HepG2 (cell line): ENCODE data around the gene NAPEPLD. TPM values are rescaled to one million over a fixed set of nuclear protein-coding genes. Genes with fewer than 3 reads are reported as not detected.

Source experiments
- ATAC-seq: fragments of 200-7000 bp; cut with Tn5 transposase; 3 replicates; pipeline ENCODE4 v1.9.1; 2020; ENCODE audit warnings: mild to moderate bottlenecking, moderate library complexity
- BruUV-seq: library from RNA; stranded (reverse); fragments of 400-500 nt; replicated peaks from 2 replicates; lab custom pipeline; 2021; lab: Mats Ljungman, UMichigan
- CTCF ChIA-PET: fragments of 300-600 bp; formaldehyde crosslinking; extraction: SDS; loops from one replicate; lab custom pipeline; 2021; ENCODE audit warnings: low total read pairs, inconsistent platforms, low intra/inter-chr PET ratio; lab: Yijun Ruan, JAX
- POLR2A ChIA-PET: fragments of 350-600 bp; sonication (Branson Sonifier 250); formaldehyde crosslinking; loops from one replicate; lab custom pipeline; 2020; ENCODE audit warnings: antibody characterized with exemption, inconsistent platforms; lab: Yijun Ruan, JAX
- DNase-seq: peaks from one replicate; pipeline ENCODE4 v3.0.0-alpha.2; 2015; ENCODE audit warnings: low spot score
- FAIRE-seq: peaks from 3 replicates; lab custom pipeline; 2011; peaks lifted over from hg19 to GRCh38; lab: Jason Lieb, UNC
- H2AFZ ChIP-seq: one replicate; pipeline ENCODE4 v1.6.1; 2011; ENCODE audit warnings: low read length, inconsistent platforms
- H3K27ac ChIP-seq: fragments of 300-600 bp; 3 replicates; pipeline ENCODE4 v1.8.0; 2011; ENCODE audit warnings: mixed run types, mild to moderate bottlenecking, mixed read lengths, low read length, inconsistent platforms; ENCODE audit not compliant: insufficient read depth; ENCODE audit errors: extremely low read length
- H3K27me3 ChIP-seq, 2 experiments: fragments of 200-600 bp in 1 of 2; 2 replicates in 1 of 2; 3 replicates in 1 of 2; pipeline versions ENCODE4 v1.6.0 to v1.8.0; 2011; ENCODE audit warnings: low read length in 2 of 2, mild to moderate bottlenecking in 2 of 2, moderate library complexity in 2 of 2, inconsistent platforms in 1 of 2; ENCODE audit not compliant: insufficient read depth in 2 of 2, control insufficient read depth in 1 of 2
- H3K36me3 ChIP-seq, 2 experiments: fragments of 200-600 bp in 1 of 2; replicated peaks in 1 of 2; 2 replicates in 1 of 2; 3 replicates in 1 of 2; pipeline versions ENCODE4 v1.5.1 to v1.8.0; 2011; ENCODE audit warnings: low read length in 2 of 2, inconsistent platforms in 1 of 2; ENCODE audit not compliant: insufficient read depth in 2 of 2, control insufficient read depth in 1 of 2
- H3K4me1 ChIP-seq: 2 replicates; pipeline ENCODE4 v1.5.1; 2012; ENCODE audit warnings: low read length, inconsistent platforms; ENCODE audit not compliant: insufficient read depth
- H3K4me2 ChIP-seq: 2 replicates; pipeline ENCODE4 v1.6.0; 2011; ENCODE audit warnings: low read depth, low read length, inconsistent platforms
- H3K4me3 ChIP-seq, 3 experiments: fragments of 200-600 bp in 1 of 3; sonication (generic), shearing (Covaris generic) in 1 of 3; replicated peaks in 1 of 3; 2 replicates each; pipeline ENCODE4 v1.5.1; 2011 to 2016; ENCODE audit warnings: low read length in 3 of 3, inconsistent platforms in 2 of 3, low read depth in 2 of 3, mild to moderate bottlenecking in 2 of 3, control low read depth in 1 of 3, mixed read lengths in 1 of 3; ENCODE audit not compliant: insufficient read depth in 1 of 3
- H3K79me2 ChIP-seq: one replicate; pipeline ENCODE4 v1.6.1; 2011; ENCODE audit warnings: low read length, inconsistent platforms; ENCODE audit not compliant: insufficient read depth
- H3K9ac ChIP-seq: 2 replicates; pipeline ENCODE4 v1.6.0; 2011; ENCODE audit warnings: mild to moderate bottlenecking, low read depth, low read length, inconsistent platforms; ENCODE audit not compliant: insufficient read depth
- H3K9me3 ChIP-seq: 2 replicates; pipeline ENCODE4 v1.5.1; 2012; ENCODE audit warnings: mild to moderate bottlenecking, low read length
- H4K20me1 ChIP-seq: 2 replicates; pipeline ENCODE4 v1.6.0; 2011; ENCODE audit warnings: inconsistent platforms, mild to moderate bottlenecking, low read length, moderate library complexity; ENCODE audit not compliant: insufficient read depth
- CAMTA2 ChIP-seq: sonication (generic); formaldehyde crosslinking; IDR thresholded peaks from 2 replicates; pipeline ENCODE4 v1.4.0; 2020; ENCODE audit warnings: mild to moderate bottlenecking, missing genetic modification reagents, borderline replicate concordance
- HNRNPUL1 ChIP-seq: fragments of 200-400 bp; formaldehyde crosslinking; IDR thresholded peaks from 2 replicates; pipeline ENCODE4 v1.6.1; 2017; ENCODE audit warnings: low read depth, mild to moderate bottlenecking, low read length, moderate library complexity
- HOXA9 ChIP-seq: sonication (generic); formaldehyde crosslinking; IDR thresholded peaks from 2 replicates; pipeline ENCODE4 v1.8.1; 2022; ENCODE audit warnings: missing genetic modification reagents, mild to moderate bottlenecking, moderate library complexity, borderline replicate concordance
- MTA1 ChIP-seq: sonication (generic); formaldehyde crosslinking; IDR thresholded peaks from 2 replicates; pipeline ENCODE4 v1.4.0; 2020; ENCODE audit warnings: missing genetic modification reagents, mild to moderate bottlenecking, borderline replicate concordance
- POGZ ChIP-seq: sonication (generic); formaldehyde crosslinking; IDR thresholded peaks from 2 replicates; pipeline ENCODE4 v1.4.0; 2020; ENCODE audit warnings: mild to moderate bottlenecking, missing genetic modification reagents
- SATB2 ChIP-seq: sonication (generic); formaldehyde crosslinking; IDR thresholded peaks from 2 replicates; pipeline ENCODE4 v1.5.0; 2020; ENCODE audit warnings: missing genetic modification reagents
- SOX13 ChIP-seq, 3 experiments: fragments of 450-650 bp in 1 of 3; sonication (generic) in 1 of 3; formaldehyde crosslinking in 1 of 3; IDR thresholded peaks in 2 of 3; conservative IDR thresholded peaks in 1 of 3; 2 replicates each; pipeline versions ENCODE4 v1.5.0 to v1.6.1; 2016 to 2020; ENCODE audit warnings: antibody characterized with exemption in 1 of 3, mild to moderate bottlenecking in 1 of 3, missing compliant biosample characterization in 1 of 3, missing genetic modification reagents in 1 of 3, moderate library complexity in 1 of 3
- SYNCRIP ChIP-seq: fragments of 200-400 bp; formaldehyde crosslinking; IDR thresholded peaks from 2 replicates; pipeline ENCODE4 v1.6.1; 2018; ENCODE audit warnings: mild to moderate bottlenecking, low read depth, low read length; ENCODE audit not compliant: insufficient read depth
- ZFP82 ChIP-seq: sonication (generic); formaldehyde crosslinking; IDR thresholded peaks from 2 replicates; pipeline ENCODE4 v1.5.1; 2020; ENCODE audit warnings: mild to moderate bottlenecking, missing genetic modification reagents, borderline replicate concordance
- ZNF556 ChIP-seq: sonication (generic); formaldehyde crosslinking; IDR thresholded peaks from 2 replicates; pipeline ENCODE4 v1.4.0; 2020; ENCODE audit warnings: mild to moderate bottlenecking, missing genetic modification reagents, borderline replicate concordance
- ZNF672 ChIP-seq: sonication (generic); formaldehyde crosslinking; IDR thresholded peaks from 2 replicates; pipeline ENCODE4 v1.8.1; 2022; ENCODE audit warnings: missing genetic modification reagents
- ZNF713 ChIP-seq: sonication (generic); formaldehyde crosslinking; IDR thresholded peaks from 2 replicates; pipeline ENCODE4 v1.4.0; 2020; ENCODE audit warnings: mild to moderate bottlenecking, missing genetic modification reagents
- WGBS: methylation state at CpG from one replicate; pipeline ENCODE4 v1.1.6; 2017; ENCODE audit warnings: low lambda C conversion rate; 5-methylcytosine and 5-hydroxymethylcytosine counted together
- in situ Hi-C: cut with HindIII; loops from 2 replicates; pipeline ENCODE4 v1.10.0; 2017; ENCODE audit warnings: low pct_unique_long_range_greater_than_20kb; ENCODE audit not compliant: extremely low pct_ligation_motif_present
- intact Hi-C: fragments of 100-400 bp; cut with micrococcal nuclease; formaldehyde crosslinking; loops from one replicate; pipeline ENCODE4 v1.10.0; 2022; ENCODE audit not compliant: unreplicated experiment
- polyA plus RNA-seq, 8 experiments: library from polyadenylated mRNA; depleted of rRNA in 3 of 8; stranded (reverse) in 7 of 8; unstranded in 1 of 8; fragments of >200 nt; fragmentation: Illumina TruSeq in 4 of 8; extraction: Trizol in 4 of 8; gene quantifications; 2 replicates each; pipeline versions ENCODE4 v1.2.1 to v1.2.3, GENCODE V29; 2011 to 2016; ENCODE audit warnings: low read depth in 4 of 8, missing spikeins in 1 of 8, mixed read lengths in 1 of 8; ENCODE audit not compliant: insufficient read depth in 1 of 8
- total RNA-seq, 5 experiments: library from RNA; depleted of rRNA; stranded (reverse); fragments of >200 nt; fragmentation: Illumina TruSeq; extraction: Trizol; gene quantifications; 2 replicates each; pipeline ENCODE4 v1.2.3, GENCODE V29; 2016; ENCODE audit warnings: low read depth in 1 of 5
- TF ChIP-seq, protein P1 (sequence below): sonication (generic); formaldehyde crosslinking; IDR thresholded peaks from 2 replicates; pipeline ENCODE4 v1.5.1; 2020; ENCODE audit warnings: mild to moderate bottlenecking, missing genetic modification reagents

NAPEPLD gene
- total and polyA plus RNA-seq, 2 of the 13 experiments (the other 11 are each of a cell fraction or from before 2014, with no cell fraction given), result 3.4 to 5.6 TPM

DNA sequence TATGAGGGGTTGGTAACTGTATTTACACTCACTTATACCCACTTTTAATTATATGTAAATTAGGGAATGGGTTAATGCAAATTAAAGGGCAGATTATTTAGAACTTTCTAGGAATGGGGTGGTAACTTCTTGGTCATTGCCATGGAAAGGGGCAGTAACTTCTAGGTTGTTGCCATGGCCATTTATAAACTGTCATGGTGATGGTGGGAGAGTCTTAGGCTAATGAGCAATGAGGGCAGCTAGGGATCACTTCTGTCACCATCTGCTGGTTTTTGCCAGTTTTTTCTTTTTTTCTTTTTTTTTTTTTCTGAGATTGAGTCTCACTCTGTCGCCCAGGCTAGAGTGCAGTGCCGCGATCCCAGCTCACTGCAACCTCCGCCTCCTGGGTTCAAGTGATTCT is 33.1 kb downstream of the NAPEPLD start:
- no peak overlapping the region for H3K4me3 ChIP-seq
- in situ Hi-C loops, result no loop called here
- H3K9me3 ChIP-seq, result no peaks in the 10 kb centered on the region
- TF ChIP-seq HNRNPUL1 (no peak), ZNF713 (CRISPR knock-in tag) (no peak), CAMTA2 (CRISPR knock-in tag) (no peak), ZFP82 (CRISPR knock-in tag) (no peak), ZNF672 (CRISPR knock-in tag) (no peak), SATB2 (CRISPR knock-in tag) (no peak), ZNF556 (CRISPR knock-in tag) (no peak), SYNCRIP (no peak), POGZ (CRISPR knock-in tag) (no peak), SOX13 (IDR thresholded peaks at IDR 0.05) (no peak), SOX13 (CRISPR knock-in tag; conservative IDR thresholded peaks at IDR 0.05 in 1 of 2, IDR thresholded peaks at IDR 0.05 in 1 of 2) (no peak), MTA1 (CRISPR knock-in tag) (no peak), HOXA9 (CRISPR knock-in tag) (no peak)
- TF ChIP-seq, protein P1, sequence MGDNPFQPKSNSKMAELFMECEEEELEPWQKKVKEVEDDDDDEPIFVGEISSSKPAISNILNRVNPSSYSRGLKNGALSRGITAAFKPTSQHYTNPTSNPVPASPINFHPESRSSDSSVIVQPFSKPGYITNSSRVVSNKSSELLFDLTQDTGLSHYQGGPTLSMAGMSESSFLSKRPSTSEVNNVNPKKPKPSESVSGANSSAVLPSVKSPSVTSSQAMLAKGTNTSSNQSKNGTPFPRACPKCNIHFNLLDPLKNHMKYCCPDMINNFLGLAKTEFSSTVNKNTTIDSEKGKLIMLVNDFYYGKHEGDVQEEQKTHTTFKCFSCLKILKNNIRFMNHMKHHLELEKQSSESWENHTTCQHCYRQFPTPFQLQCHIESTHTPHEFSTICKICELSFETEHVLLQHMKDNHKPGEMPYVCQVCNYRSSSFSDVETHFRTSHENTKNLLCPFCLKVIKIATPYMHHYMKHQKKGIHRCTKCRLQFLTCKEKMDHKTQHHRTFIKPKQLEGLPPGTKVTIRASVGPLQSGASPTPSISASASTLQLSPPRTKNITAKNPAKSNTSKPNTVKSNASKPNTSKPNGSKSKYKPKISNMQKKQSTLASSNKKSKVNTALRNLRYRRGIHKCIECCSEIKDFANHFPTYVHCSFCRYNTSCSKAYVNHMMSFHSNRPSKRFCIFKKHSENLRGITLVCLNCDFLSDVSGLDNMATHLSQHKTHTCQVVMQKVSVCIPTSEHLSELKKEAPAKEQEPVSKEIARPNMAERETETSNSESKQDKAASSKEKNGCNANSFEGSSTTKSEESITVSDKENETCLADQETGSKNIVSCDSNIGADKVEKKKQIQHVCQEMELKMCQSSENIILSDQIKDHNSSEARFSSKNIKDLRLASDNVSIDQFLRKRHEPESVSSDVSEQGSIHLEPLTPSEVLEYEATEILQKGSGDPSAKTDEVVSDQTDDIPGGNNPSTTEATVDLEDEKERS (CRISPR knock-in tag), result no peak
- WGBS, result 100% methylated on average over 4 of the region's 4 CpGs
- no peak overlapping the region for H2AFZ ChIP-seq
- H3K4me1 ChIP-seq, result no peaks in the 10 kb centered on the region
- no TSS peak for BruUV-seq
- DNase-seq (no peak), FAIRE-seq (no peak), ATAC-seq (no peak)
- H4K20me1 ChIP-seq, result no peaks in the 10 kb centered on the region
- CTCF ChIA-PET, result no interaction called here
- intact Hi-C loops, result no loop called here
- H3K27me3 ChIP-seq, result no peaks in the 10 kb centered on the region
- no peak overlapping the region for H3K4me2 ChIP-seq
- H3K79me2 ChIP-seq, result no peaks in the 10 kb centered on the region
- POLR2A ChIA-PET, result no interaction called here
- peaks cover 3 to 8% of the 10 kb centered on the region in 2 experiments; a peak in 4 of 5 replicates for H3K36me3 ChIP-seq
- no peak overlapping the region for H3K27ac ChIP-seq
- H3K9ac ChIP-seq, result no peak overlapping the region
